ENCODE data around the gene BPTF. TPM values are rescaled to one million over a fixed set of nuclear protein-coding genes. Genes with fewer than 3 reads are reported as not detected.
"Not testable (repeated sequence)": the region's sequence is repeated elsewhere in the genome, so short reads cannot be mapped to it uniquely, and the experiment has no call there.

Gene BPTF
- total RNA-seq, 1 donor from 2014 or later: 96.9 TPM

- H3K4me3 ChIP-seq: peak overlapping the region; percentile 77
Observed at GRCh38 chr17:67993153-67993997, 168.1 kb downstream of the BPTF start.

GRCh38 chr17:67993998-67994361 is 168.7 kb downstream of the BPTF start:
- intact Hi-C loops (cut with DNase I): no loop called here
- DNase-seq (no peak), ATAC-seq (peak in 1 of 2 donors; percentile 4)

More at GRCh38 chr17:67993153-67993997, 168.1 kb downstream of the BPTF start:
- Histone ChIP-seq H3K4me1 (peaks cover 24% of the 10 kb centered on the region), H3K27me3 (ENCODE audit: low read depth) (no peaks in the 10 kb centered on the region), H3K9me3 (no peaks in the 10 kb centered on the region), H3K36me3 (no peaks in the 10 kb centered on the region), H3K27ac (peak overlapping the region; percentile 95)
- ATAC-seq: peak; percentile 87 to 92
- intact Hi-C loops (cut with DNase I): no loop called here
- peak; percentile 91 for DNase-seq
- TF ChIP-seq CTCF (IDR thresholded peaks at IDR 0.05): no peak

GRCh38 chr17:67994817-67995569 is 169.7 kb downstream of the BPTF start:
- peaks cover 24% of the 10 kb centered on the region for H3K4me1 ChIP-seq
- intact Hi-C loops (cut with DNase I): no loop called here
- no peak for TF ChIP-seq CTCF (IDR thresholded peaks at IDR 0.05)
- H3K4me3 ChIP-seq: peak overlapping the region; percentile 69
- ATAC-seq (peak in 1 of 2 donors; percentile 34), DNase-seq (no peak)
- no peaks in the 10 kb centered on the region for H3K9me3 ChIP-seq
- H3K27me3 ChIP-seq (ENCODE audit: low read depth): no peaks in the 10 kb centered on the region
- H3K27ac ChIP-seq: peak overlapping the region; percentile 85
- H3K36me3 ChIP-seq: no peaks in the 10 kb centered on the region

More at GRCh38 chr17:67993998-67994361, 168.7 kb downstream of the BPTF start:
- no peak for TF ChIP-seq CTCF (IDR thresholded peaks at IDR 0.05)
- Histone ChIP-seq H3K4me3 (peak overlapping the region; percentile 69), H3K36me3 (no peaks in the 10 kb centered on the region), H3K27ac (peak overlapping the region; percentile 85), H3K27me3 (ENCODE audit: low read depth) (no peaks in the 10 kb centered on the region), H3K9me3 (no peaks in the 10 kb centered on the region), H3K4me1 (peaks cover 24% of the 10 kb centered on the region)

GRCh38 chr17:67995570-67996263 is 170.4 kb downstream of the BPTF start:
- Histone ChIP-seq H3K27ac (no peak overlapping the region), H3K4me3 (peak overlapping the region; percentile 69), H3K36me3 (no peaks in the 10 kb centered on the region), H3K4me1 (peaks cover 24% of the 10 kb centered on the region), H3K9me3 (no peaks in the 10 kb centered on the region), H3K27me3 (ENCODE audit: low read depth) (no peaks in the 10 kb centered on the region)
- DNase-seq: no peak
- intact Hi-C loops (cut with DNase I): no loop called here
- TF ChIP-seq CTCF (IDR thresholded peaks at IDR 0.05): peak; percentile 12
- ATAC-seq: no peak

- H3K9me3 ChIP-seq; DNase-seq; ATAC-seq; intact Hi-C loops (cut with DNase I); H3K36me3 ChIP-seq; H3K27ac ChIP-seq; H3K27me3 ChIP-seq (ENCODE audit: low read depth): not testable (repeated sequence)
- Histone ChIP-seq H3K4me3 (peak within 1 kb of the TSS; percentile 69), H3K4me1 (peaks cover 24% of the 10 kb centered on the region)
Observed at GRCh38 chr17:67996301-67997171, 171.2 kb downstream of the BPTF start, which contains the start of gene C17orf58. Gene C17orf58, minus strand, starts transcription at chr17:67996469. Its CDS starts 271 bp downstream, at chr17:67996198.

All from lower lobe of right lung (tissue), 2 donors.